Measurements from ENCODE around the gene CARD19. TPM values are rescaled to one million over a fixed set of nuclear protein-coding genes. Genes with fewer than 3 reads are reported as not detected.

Gene CARD19
- polyA plus RNA-seq, 1 donor (not counting 4 experiments of a cell fraction or from before 2014, with no cell fraction given), result 36.7 TPM

DNA sequence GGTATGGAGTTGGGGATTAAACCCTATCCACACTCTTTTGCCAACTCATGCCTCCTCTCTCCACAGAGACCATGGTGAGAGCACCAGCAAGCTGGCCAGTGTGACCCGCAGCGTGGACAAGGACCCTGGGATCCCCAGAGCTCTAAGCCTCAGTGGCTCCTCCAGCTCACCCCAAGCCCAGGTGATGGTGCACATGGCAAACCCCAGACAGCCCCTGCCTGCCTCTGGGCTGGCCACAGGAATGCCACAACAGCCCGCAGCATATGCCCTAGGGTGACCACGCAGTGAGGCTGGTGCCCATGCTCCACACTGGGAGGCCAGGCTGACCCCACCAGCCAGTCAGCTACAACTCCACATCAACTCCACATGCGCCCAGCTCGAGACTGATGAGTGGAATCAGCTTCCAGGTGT, 11.5 kb upstream of the CARD19 start:
- H3K27ac ChIP-seq (ENCODE audit: control insufficient read depth, insufficient read depth, low read length), result no peak overlapping the region
- H3K4me1 ChIP-seq (ENCODE audit: control insufficient read depth, extremely low read depth, insufficient read depth, low read length), result no peaks in the 10 kb centered on the region
- dilution Hi-C loops (cut with MboI; ENCODE audit: extremely low pct_ligation_motif_present, low sequenced_read_pairs), result no loop called here
- TF ChIP-seq EZH2 (IDR thresholded peaks at IDR 0.05; ENCODE audit: low read length), result no peak
- TF ChIP-seq, protein P1, sequence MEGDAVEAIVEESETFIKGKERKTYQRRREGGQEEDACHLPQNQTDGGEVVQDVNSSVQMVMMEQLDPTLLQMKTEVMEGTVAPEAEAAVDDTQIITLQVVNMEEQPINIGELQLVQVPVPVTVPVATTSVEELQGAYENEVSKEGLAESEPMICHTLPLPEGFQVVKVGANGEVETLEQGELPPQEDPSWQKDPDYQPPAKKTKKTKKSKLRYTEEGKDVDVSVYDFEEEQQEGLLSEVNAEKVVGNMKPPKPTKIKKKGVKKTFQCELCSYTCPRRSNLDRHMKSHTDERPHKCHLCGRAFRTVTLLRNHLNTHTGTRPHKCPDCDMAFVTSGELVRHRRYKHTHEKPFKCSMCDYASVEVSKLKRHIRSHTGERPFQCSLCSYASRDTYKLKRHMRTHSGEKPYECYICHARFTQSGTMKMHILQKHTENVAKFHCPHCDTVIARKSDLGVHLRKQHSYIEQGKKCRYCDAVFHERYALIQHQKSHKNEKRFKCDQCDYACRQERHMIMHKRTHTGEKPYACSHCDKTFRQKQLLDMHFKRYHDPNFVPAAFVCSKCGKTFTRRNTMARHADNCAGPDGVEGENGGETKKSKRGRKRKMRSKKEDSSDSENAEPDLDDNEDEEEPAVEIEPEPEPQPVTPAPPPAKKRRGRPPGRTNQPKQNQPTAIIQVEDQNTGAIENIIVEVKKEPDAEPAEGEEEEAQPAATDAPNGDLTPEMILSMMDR (optimal IDR thresholded peaks at IDR 0.05 in 1 of 3, IDR thresholded peaks at IDR 0.05 in 1 of 3, conservative IDR thresholded peaks at IDR 0.05 in 1 of 3; ENCODE audit: extremely low read depth in 1 of 3, insufficient read depth in 2 of 3, low read length in 3 of 3), result no peak
- FAIRE-seq, result no peak
- no peak overlapping the region for H3K4me3 ChIP-seq (ENCODE audit: control insufficient read depth in 2 of 3, extremely low read depth in 1 of 3, insufficient read depth in 2 of 3, low read depth in 1 of 3, low read length in 3 of 3)
- no peaks in the 10 kb centered on the region for H3K36me3 ChIP-seq (ENCODE audit: control insufficient read depth in 2 of 2, extremely low read depth in 1 of 2, insufficient read depth in 2 of 2, low read length in 2 of 2)
- no peaks in the 10 kb centered on the region for H3K79me2 ChIP-seq (ENCODE audit: control insufficient read depth, insufficient read depth, low read length)
- H3K9ac ChIP-seq (ENCODE audit: control insufficient read depth, extremely low read depth, insufficient read depth, low read length), result no peak overlapping the region
- no peaks in the 10 kb centered on the region for H4K20me1 ChIP-seq (ENCODE audit: control insufficient read depth, extremely low read depth, insufficient read depth, low read length)
- no peaks in the 10 kb centered on the region for H3K9me1 ChIP-seq (ENCODE audit: control insufficient read depth, extremely low read depth, insufficient read depth, low read length)
- DNase-seq (ENCODE audit: low read depth, low spot score), result no peak
- H3K9me3 ChIP-seq (ENCODE audit: control insufficient read depth, low read depth, low read length), result peaks cover 4% of the 10 kb centered on the region
- no peaks in the 10 kb centered on the region for H3K27me3 ChIP-seq (ENCODE audit: control insufficient read depth, extremely low read depth, insufficient read depth, low read length)
- no peak overlapping the region for H2AFZ ChIP-seq (ENCODE audit: control insufficient read depth, low read length)
- H3K4me2 ChIP-seq (ENCODE audit: control insufficient read depth, extremely low read depth, insufficient read depth, low read depth, low read length), result no peak overlapping the region

DNA sequence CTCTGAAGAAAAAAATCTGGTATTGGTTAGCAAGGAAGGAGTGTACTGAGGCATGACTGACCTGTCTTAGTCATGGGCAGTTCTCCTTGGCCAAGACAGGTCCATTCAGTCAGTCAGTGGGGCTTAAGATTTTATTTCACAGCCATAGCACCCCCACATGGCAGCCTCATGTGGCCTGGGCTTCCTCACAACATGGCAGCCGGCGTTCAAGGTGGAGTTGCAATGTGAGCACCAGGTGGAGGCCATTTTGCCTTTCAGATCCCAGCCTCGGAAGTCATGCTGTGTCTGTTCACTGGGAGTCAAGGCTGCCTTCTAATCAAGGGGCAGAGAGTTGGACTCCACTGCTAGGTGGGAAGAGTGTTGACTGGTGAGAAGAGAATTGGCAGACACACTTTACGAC, 10.3 kb upstream of the CARD19 start:
- H3K27ac ChIP-seq (ENCODE audit: control insufficient read depth, insufficient read depth, low read length), result no peak overlapping the region
- H3K27me3 ChIP-seq (ENCODE audit: control insufficient read depth, extremely low read depth, insufficient read depth, low read length), result no peaks in the 10 kb centered on the region
- no peak overlapping the region for H3K4me2 ChIP-seq (ENCODE audit: control insufficient read depth, extremely low read depth, insufficient read depth, low read depth, low read length)
- no peak overlapping the region for H3K9ac ChIP-seq (ENCODE audit: control insufficient read depth, extremely low read depth, insufficient read depth, low read length)
- H3K79me2 ChIP-seq (ENCODE audit: control insufficient read depth, insufficient read depth, low read length), result no peaks in the 10 kb centered on the region
- dilution Hi-C loops (cut with MboI; ENCODE audit: extremely low pct_ligation_motif_present, low sequenced_read_pairs), result no loop called here
- peaks cover 11% of the 10 kb centered on the region for H3K9me3 ChIP-seq (ENCODE audit: control insufficient read depth, low read depth, low read length)
- no peaks in the 10 kb centered on the region for H4K20me1 ChIP-seq (ENCODE audit: control insufficient read depth, extremely low read depth, insufficient read depth, low read length)
- H2AFZ ChIP-seq (ENCODE audit: control insufficient read depth, low read length), result no peak overlapping the region
- TF ChIP-seq EZH2 (IDR thresholded peaks at IDR 0.05; ENCODE audit: low read length), result no peak
- TF ChIP-seq, protein P1 (optimal IDR thresholded peaks at IDR 0.05 in 1 of 3, IDR thresholded peaks at IDR 0.05 in 1 of 3, conservative IDR thresholded peaks at IDR 0.05 in 1 of 3; ENCODE audit: extremely low read depth in 1 of 3, insufficient read depth in 2 of 3, low read length in 3 of 3), result no peak
- H3K4me3 ChIP-seq (ENCODE audit: control insufficient read depth in 2 of 3, extremely low read depth in 1 of 3, insufficient read depth in 2 of 3, low read depth in 1 of 3, low read length in 3 of 3), result no peak overlapping the region
- FAIRE-seq (no peak), DNase-seq (ENCODE audit: low read depth, low spot score) (no peak)
- no peaks in the 10 kb centered on the region for H3K36me3 ChIP-seq (ENCODE audit: control insufficient read depth in 2 of 2, extremely low read depth in 1 of 2, insufficient read depth in 2 of 2, low read length in 2 of 2)
- no peaks in the 10 kb centered on the region for H3K4me1 ChIP-seq (ENCODE audit: control insufficient read depth, extremely low read depth, insufficient read depth, low read length)
- no peaks in the 10 kb centered on the region for H3K9me1 ChIP-seq (ENCODE audit: control insufficient read depth, extremely low read depth, insufficient read depth, low read length)
